Naive thymus-derived CD8-positive, alpha-beta T cell (primary cell): ENCODE data around the gene POMT2. TPM values are rescaled to one million over a fixed set of nuclear protein-coding genes. Genes with fewer than 3 reads are reported as not detected.

Source experiments
- ATAC-seq, 2 donors: fragments of 150-1000 bp; cut with Tn5 transposase in 1 of 2; sonication (Bioruptor Pico), chemical (Tn5 transposase) in 1 of 2; 1 replicate in 1 of 2; 2 replicates in 1 of 2; pipeline ENCODE4 v1.10.0; 2021; ENCODE audit warnings: mild to moderate bottlenecking in 2 of 2, moderate library complexity in 2 of 2
- POLR2A ChIA-PET: fragments of 350-600 bp; sonication (Branson Sonifier 250); formaldehyde crosslinking; loops from one replicate; lab custom pipeline; 2021; ENCODE audit warnings: antibody characterized with exemption; lab: Charles Lee
- DNase-seq, 10 donors: peaks; one replicate each; pipeline versions ENCODE4 v3.0.0 to v3.0.0-alpha.2; 2020 to 2022
- H3K27ac Mint-ChIP-seq, 10 donors: one replicate each; pipeline ENCODE4 v1.8.0; 2020 to 2022; ENCODE audit warnings: mild to moderate bottlenecking in 10 of 10, mixed read lengths in 10 of 10, moderate library complexity in 4 of 10, inconsistent platforms in 1 of 10
- H3K27me3 Mint-ChIP-seq, 5 donors: one replicate each; pipeline ENCODE4 v1.8.0; 2021 to 2022; ENCODE audit warnings: mixed read lengths in 5 of 5
- H3K36me3 Mint-ChIP-seq, 3 donors: one replicate each; pipeline ENCODE4 v1.8.0; 2020 to 2022; ENCODE audit warnings: mixed read lengths in 3 of 3, mild to moderate bottlenecking in 2 of 3, inconsistent platforms in 1 of 3
- H3K4me1 Mint-ChIP-seq, 4 donors: one replicate each; pipeline ENCODE4 v1.8.0; 2021 to 2022; ENCODE audit warnings: mixed read lengths in 4 of 4
- H3K4me3 Mint-ChIP-seq, 10 donors: one replicate each; pipeline ENCODE4 v1.8.0; 2020 to 2022; ENCODE audit warnings: mild to moderate bottlenecking in 10 of 10, mixed read lengths in 10 of 10, moderate library complexity in 6 of 10, inconsistent platforms in 1 of 10
- H3K9me3 Mint-ChIP-seq, 9 donors: one replicate each; pipeline ENCODE4 v1.8.0; 2020 to 2022; ENCODE audit warnings: mixed read lengths in 9 of 9, mild to moderate bottlenecking in 3 of 9, inconsistent platforms in 1 of 9, moderate library complexity in 1 of 9
- microRNA-seq: library from miRNA; unstranded; fragments of <30 nt; microRNA quantifications from one replicate; pipeline ENCODE4 v1.2.0, GENCODE V29; 2022; ENCODE audit warnings: borderline microRNAs expressed
- polyA plus RNA-seq, 3 donors: library from polyadenylated mRNA; unstranded; fragments of 300-500 nt; fragmentation: Illumina TruSeq; gene quantifications; one replicate each; pipeline ENCODE4 v1.2.3, GENCODE V29; 2021
- total RNA-seq, 8 experiments: library from RNA in 2 of 8; stranded (reverse) in 2 of 8; gene quantifications; one replicate each; pipeline ENCODE4 v1.2.3 and lab custom pipeline; 2021 to 2026

POMT2 gene
- total and polyA plus RNA-seq, 5 experiments from 2014 or later, result 0.25 to 13.9 (median 0.50) TPM

- Mint-ChIP-seq H3K27me3 (peaks cover 0 to 14% (median 6%) of the 10 kb centered on the region in 5 donors), H3K4me3 (no peak overlapping the region), H3K9me3 (no peaks in the 10 kb centered on the region), H3K36me3 (no peaks in the 10 kb centered on the region), H3K27ac (peak overlapping the region in 1 of 10 donors; percentile 29), H3K4me1 (peaks cover 0 to 11% (median 0%) of the 10 kb centered on the region in 4 donors)
- no peak for ATAC-seq
- no peak for DNase-seq
- POLR2A ChIA-PET, result no interaction called here
These were observed 82.3 kb downstream of the POMT2 start for GRCh38 chr14:77238356-77238755.

GRCh38 chr14:77236814-77237213 lies 83.9 kb downstream of the POMT2 start:
- no peak for DNase-seq
- no peak overlapping the region for H3K4me3 Mint-ChIP-seq
- peaks cover 0 to under 1% (median 0%) of the 10 kb centered on the region in 9 donors for H3K9me3 Mint-ChIP-seq
- POLR2A ChIA-PET, result no interaction called here
- H3K36me3 Mint-ChIP-seq, result no peaks in the 10 kb centered on the region
- no peak for ATAC-seq
- peaks cover 0 to 2% (median 0%) of the 10 kb centered on the region in 5 donors for H3K27me3 Mint-ChIP-seq
- peak overlapping the region in 1 of 10 donors; percentile 52 for H3K27ac Mint-ChIP-seq
- H3K4me1 Mint-ChIP-seq, result no peaks in the 10 kb centered on the region

GRCh38 chr14:77231721-77232120 lies 89.0 kb downstream of the POMT2 start:
- H3K27ac Mint-ChIP-seq, result no peak overlapping the region
- peaks cover 0 to 11% (median 0%) of the 10 kb centered on the region in 9 donors for H3K9me3 Mint-ChIP-seq
- DNase-seq (no peak), ATAC-seq (no peak)
- POLR2A ChIA-PET, result no interaction called here
- H3K4me1 Mint-ChIP-seq, result no peaks in the 10 kb centered on the region
- no peak overlapping the region for H3K4me3 Mint-ChIP-seq
- no peaks in the 10 kb centered on the region for H3K36me3 Mint-ChIP-seq
- peaks cover 0 to 5% (median 2%) of the 10 kb centered on the region in 5 donors for H3K27me3 Mint-ChIP-seq

GRCh38 chr14:77230914-77231313 lies 89.8 kb downstream of the POMT2 start:
- Mint-ChIP-seq H3K4me1 (no peaks in the 10 kb centered on the region), H3K36me3 (no peaks in the 10 kb centered on the region), H3K9me3 (peaks cover 0 to 11% (median 0%) of the 10 kb centered on the region in 9 donors), H3K4me3 (no peak overlapping the region), H3K27ac (no peak overlapping the region), H3K27me3 (peaks cover 0 to 11% (median 2%) of the 10 kb centered on the region in 5 donors)
- DNase-seq (no peak), ATAC-seq (no peak)
- POLR2A ChIA-PET, result no interaction called here

GRCh38 chr14:77228056-77228455 lies 92.6 kb downstream of the POMT2 start:
- POLR2A ChIA-PET, result no interaction called here
- Mint-ChIP-seq H3K9me3 (peaks cover 0 to 11% (median 0%) of the 10 kb centered on the region in 9 donors), H3K27ac (peak overlapping the region in 1 of 10 donors; percentile 59), H3K27me3 (peaks cover 2 to 15% (median 2%) of the 10 kb centered on the region in 5 donors), H3K4me1 (no peaks in the 10 kb centered on the region), H3K36me3 (no peaks in the 10 kb centered on the region), H3K4me3 (no peak overlapping the region)
- no peak for DNase-seq
- no peak for ATAC-seq

GRCh38 chr14:77225892-77226557 lies 94.7 kb downstream of the POMT2 start:
- DNase-seq (no peak), ATAC-seq (no peak)
- peak overlapping the region in 1 of 10 donors; percentile 5 for H3K27ac Mint-ChIP-seq
- peaks cover 2 to 15% (median 11%) of the 10 kb centered on the region in 5 donors for H3K27me3 Mint-ChIP-seq
- H3K4me1 Mint-ChIP-seq, result peaks cover 0 to 6% (median 4%) of the 10 kb centered on the region in 4 donors
- H3K36me3 Mint-ChIP-seq, result no peaks in the 10 kb centered on the region
- no peak overlapping the region for H3K4me3 Mint-ChIP-seq
- POLR2A ChIA-PET, result no interaction called here
- H3K9me3 Mint-ChIP-seq, result peaks cover 0 to 8% (median 0%) of the 10 kb centered on the region in 9 donors

GRCh38 chr14:77225254-77225653 lies 95.4 kb downstream of the POMT2 start:
- peaks cover 2 to 15% (median 11%) of the 10 kb centered on the region in 5 donors for H3K27me3 Mint-ChIP-seq
- no peak for DNase-seq
- POLR2A ChIA-PET, result no interaction called here
- no peak for ATAC-seq
- peaks cover 0 to 6% (median 4%) of the 10 kb centered on the region in 4 donors for H3K4me1 Mint-ChIP-seq
- H3K27ac Mint-ChIP-seq, result no peak overlapping the region
- H3K4me3 Mint-ChIP-seq, result no peak overlapping the region
- no peaks in the 10 kb centered on the region for H3K36me3 Mint-ChIP-seq
- peaks cover 0 to 8% (median 0%) of the 10 kb centered on the region in 9 donors for H3K9me3 Mint-ChIP-seq

Small RNA genes within 50 kb of the gene (microRNA-seq; reads per million reads assigned to microRNA genes)
- gene MIR1260A, result not detected

Other genes starting within 250 kb of the POMT2 start
- 10 to 100 TPM; 11.3 to 12.8 TPM for gene CIPC, start 222.6 kb downstream of the POMT2 start, total RNA-seq
- gene CIPC, start 222.6 kb downstream of the POMT2 start, polyA plus RNA-seq, result 1 to 10 TPM; 4.4 to 7.7 (median 4.7) TPM
- not detected for gene ZDHHC22, start 179.1 kb downstream of the POMT2 start, total RNA-seq
- not detected for gene ZDHHC22, start 179.1 kb downstream of the POMT2 start, polyA plus RNA-seq
- gene TMEM63C, start 139.1 kb downstream of the POMT2 start, total RNA-seq, result under 1 TPM; 0.66 to 0.83 TPM
- gene TMEM63C, start 139.1 kb downstream of the POMT2 start, polyA plus RNA-seq, result under 1 TPM in 2 of 3 donors, not detected in 1; 0.02 to 0.83 TPM
- not detected for gene NGB, start 49.7 kb downstream of the POMT2 start, total RNA-seq
- not detected for gene NGB, start 49.7 kb downstream of the POMT2 start, polyA plus RNA-seq
- gene GSTZ1, start 153 bp upstream of the POMT2 start, total RNA-seq, result 10 to 100 TPM; 17.9 to 19.6 TPM
- gene GSTZ1, start 153 bp upstream of the POMT2 start, polyA plus RNA-seq, result 10 to 100 TPM in 1 of 3 donors, 1 to 10 TPM in 2; 8.0 to 10.0 (median 9.9) TPM
- gene TMED8, start 56.2 kb upstream of the POMT2 start, total RNA-seq, result 1 to 10 TPM; 7.8 to 8.0 TPM
- gene TMED8, start 56.2 kb upstream of the POMT2 start, polyA plus RNA-seq, result 1 to 10 TPM; 1.8 to 3.0 (median 2.1) TPM
- under 1 TPM in 1 of 2 experiments, not detected in 1; 0.44 TPM for gene SAMD15, start 56.5 kb upstream of the POMT2 start, total RNA-seq
- gene SAMD15, start 56.5 kb upstream of the POMT2 start, polyA plus RNA-seq, result under 1 TPM in 1 of 3 donors, not detected in 2; 0.07 TPM
- 1 to 10 TPM; 1.6 to 1.9 TPM for gene NOXRED1, start 102.6 kb upstream of the POMT2 start, total RNA-seq
- under 1 TPM in 1 of 3 donors, not detected in 2; 0.09 TPM for gene NOXRED1, start 102.6 kb upstream of the POMT2 start, polyA plus RNA-seq
- gene VIPAS39, start 136.7 kb upstream of the POMT2 start, total RNA-seq, result 10 to 100 TPM; 20.2 to 23.1 TPM
- 10 to 100 TPM in 2 of 3 donors, 1 to 10 TPM in 1; 6.1 to 11.1 (median 10.8) TPM for gene VIPAS39, start 136.7 kb upstream of the POMT2 start, polyA plus RNA-seq
- gene AHSA1, start 137.2 kb upstream of the POMT2 start, total RNA-seq, result 100 to 1,000 TPM; 105 to 114 TPM
- gene AHSA1, start 137.2 kb upstream of the POMT2 start, polyA plus RNA-seq, result 100 to 1,000 TPM; 112 to 171 (median 123) TPM
- gene ISM2, start 177.9 kb upstream of the POMT2 start, total RNA-seq, result not detected
- not detected for gene ISM2, start 177.9 kb upstream of the POMT2 start, polyA plus RNA-seq